Left ventricle myocardium superior (tissue), 1 donor: Measurements from ENCODE around the gene C14orf119. TPM values are rescaled to one million over a fixed set of nuclear protein-coding genes. Genes with fewer than 3 reads are reported as not detected.

Experiments
- ATAC-seq: fragments of 200-7000 bp; cut with Tn5 transposase; one replicate; pipeline ENCODE4 v1.9.1; 2020; ENCODE audit warnings: mild to moderate bottlenecking, moderate library complexity
- DNase-seq: peaks from one replicate; pipeline ENCODE4 v3.0.0-alpha.2; 2020
- intact Hi-C: fragments of 100-400 bp; cut with micrococcal nuclease; formaldehyde crosslinking; loops from one replicate; pipeline ENCODE4 v1.11.0; 2022
- total RNA-seq: library from RNA; stranded (reverse); fragmentation: NEBNext Ultra II Directional; extraction: Animal tissue kit (Norgen Biotek cat#: 25700); gene quantifications from one replicate; pipeline ENCODE4 v1.2.1, GENCODE V29; 2021
- donor health status: DM: no; HTN: yes; CAD: no; lungs with severe emphysema.

The C14orf119 gene
- total RNA-seq, 1 donor from 2014 or later, result 23.6 TPM

DNA sequence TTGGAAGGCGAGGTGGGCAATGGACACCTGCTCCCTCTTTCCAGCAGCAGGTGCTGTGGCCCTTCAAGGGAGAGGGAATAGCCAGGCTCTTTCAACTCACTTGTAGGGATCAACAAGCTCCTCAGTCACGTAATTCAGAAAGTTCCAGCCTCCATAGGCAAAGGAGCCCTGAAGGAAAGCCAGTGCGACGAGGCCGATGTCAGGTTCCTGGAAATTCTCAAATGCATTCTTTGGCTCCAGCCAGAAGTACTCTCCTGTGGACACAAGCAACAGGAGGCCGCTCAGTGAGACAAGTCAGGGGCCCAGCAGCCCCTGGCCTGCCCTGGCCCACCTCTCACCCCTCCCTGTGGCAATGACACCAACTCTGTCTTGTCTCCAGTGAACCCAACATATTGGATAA is 45.1 kb downstream of the C14orf119 start:
- ATAC-seq (no peak), DNase-seq (no peak)
- intact Hi-C loops, result no loop called here

DNA sequence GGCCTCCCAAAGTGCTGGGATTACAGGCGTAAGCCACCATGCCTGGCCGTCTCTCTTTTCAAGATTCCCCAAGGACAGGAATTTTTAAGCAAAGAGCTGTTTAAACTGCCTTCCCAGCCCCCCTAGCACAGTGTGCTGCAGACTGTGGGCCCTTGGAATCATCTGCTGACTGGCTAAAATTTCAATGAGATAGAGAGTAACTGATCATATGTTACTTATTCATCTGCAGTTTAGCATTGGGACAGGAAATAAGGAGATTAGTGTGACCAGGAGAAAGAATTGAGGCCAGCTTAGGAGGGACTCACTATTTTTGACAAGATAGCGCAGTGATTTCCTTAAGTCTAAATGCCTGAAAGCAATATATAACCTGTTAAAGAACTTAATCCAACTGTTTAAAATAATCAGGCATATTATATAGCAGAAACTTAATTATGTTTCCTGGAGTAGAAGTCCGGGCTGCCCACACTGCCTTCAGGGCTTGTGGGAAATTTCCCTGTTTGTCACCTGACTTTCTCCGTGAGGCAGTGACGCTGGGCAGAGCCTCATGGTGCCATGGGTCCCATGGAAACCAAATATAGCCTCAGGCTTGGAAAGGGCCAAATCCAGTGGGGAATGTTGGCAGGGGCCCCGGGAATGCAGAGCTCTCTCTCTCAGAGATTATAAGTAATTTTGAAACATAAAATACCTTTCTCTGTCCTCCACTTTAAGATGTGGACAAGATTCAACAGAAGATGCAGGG is 46.6 kb downstream of the C14orf119 start:
- ATAC-seq (peak; percentile 89), DNase-seq (peak; percentile 88)
- intact Hi-C loops, result no loop called here

DNA sequence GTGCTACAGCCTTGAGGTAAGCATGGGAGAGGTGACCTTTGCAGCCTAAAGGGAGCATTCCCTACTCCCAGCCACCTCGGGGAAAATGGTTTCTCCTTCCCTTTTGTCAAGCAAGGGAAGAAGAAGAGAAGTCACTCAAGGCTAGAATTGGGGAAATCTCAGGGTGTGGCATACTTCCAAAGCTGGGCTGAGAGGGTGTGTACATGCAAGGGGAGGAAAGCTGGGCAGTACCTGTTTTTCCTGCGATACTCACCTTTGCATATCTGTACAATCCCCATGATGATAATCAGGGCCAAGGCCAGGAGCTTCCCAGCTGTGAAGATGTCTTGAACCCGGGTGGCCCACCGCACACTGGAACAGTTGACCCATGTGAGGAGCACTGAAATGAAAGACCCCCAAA is 47.5 kb downstream of the C14orf119 start:
- ATAC-seq (no peak), DNase-seq (no peak)
- intact Hi-C loops, result no loop called here

DNA sequence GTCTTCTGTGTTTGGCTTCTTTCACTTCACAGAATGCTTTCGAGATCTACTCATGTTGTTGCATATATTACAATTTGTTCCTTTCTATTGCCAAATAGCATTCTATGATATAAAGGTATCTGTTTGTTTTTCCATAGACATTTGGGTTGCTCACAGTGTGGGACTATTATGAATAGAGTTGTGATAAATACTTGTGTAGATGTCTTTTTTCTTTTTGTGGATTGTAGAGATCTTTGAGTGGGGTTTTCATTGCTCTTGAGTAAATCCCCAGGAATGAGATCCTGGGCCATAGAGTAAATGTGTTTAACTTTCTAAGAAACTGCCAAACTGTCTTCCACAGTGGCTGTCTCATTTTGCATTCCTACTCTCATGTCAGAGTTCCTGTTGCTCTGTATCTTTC is 48.6 kb downstream of the C14orf119 start:
- ATAC-seq (no peak), DNase-seq (no peak)
- intact Hi-C loops, result no loop called here

DNA sequence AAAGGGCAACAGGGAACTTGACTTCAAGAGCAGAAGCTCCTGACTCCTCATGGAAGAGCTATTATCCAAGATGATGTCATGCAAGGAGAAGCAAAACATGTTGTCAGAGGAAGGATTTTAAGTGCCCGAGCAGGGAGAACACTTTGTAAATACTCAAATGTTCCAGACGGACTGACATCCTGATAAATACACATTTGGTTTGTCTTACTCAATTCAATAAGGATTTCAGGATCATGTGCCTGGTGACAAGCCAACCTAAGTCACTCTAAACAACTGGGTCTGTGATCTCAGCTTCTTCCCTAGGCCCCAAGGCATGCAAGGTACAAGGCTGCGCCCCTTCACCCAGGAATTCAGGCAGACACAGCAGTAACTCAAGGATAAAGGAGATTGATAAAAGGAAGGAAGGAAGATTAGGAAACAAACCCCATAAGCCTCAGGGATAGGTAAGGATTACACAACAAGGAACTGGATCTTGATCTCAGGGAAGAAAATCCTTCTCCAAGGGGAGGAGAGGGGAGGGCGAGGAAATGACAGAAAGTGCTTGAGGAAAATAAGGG is 50.6 kb downstream of the C14orf119 start:
- ATAC-seq (peak; percentile 17), DNase-seq (no peak)
- intact Hi-C loops, result no loop called here

DNA sequence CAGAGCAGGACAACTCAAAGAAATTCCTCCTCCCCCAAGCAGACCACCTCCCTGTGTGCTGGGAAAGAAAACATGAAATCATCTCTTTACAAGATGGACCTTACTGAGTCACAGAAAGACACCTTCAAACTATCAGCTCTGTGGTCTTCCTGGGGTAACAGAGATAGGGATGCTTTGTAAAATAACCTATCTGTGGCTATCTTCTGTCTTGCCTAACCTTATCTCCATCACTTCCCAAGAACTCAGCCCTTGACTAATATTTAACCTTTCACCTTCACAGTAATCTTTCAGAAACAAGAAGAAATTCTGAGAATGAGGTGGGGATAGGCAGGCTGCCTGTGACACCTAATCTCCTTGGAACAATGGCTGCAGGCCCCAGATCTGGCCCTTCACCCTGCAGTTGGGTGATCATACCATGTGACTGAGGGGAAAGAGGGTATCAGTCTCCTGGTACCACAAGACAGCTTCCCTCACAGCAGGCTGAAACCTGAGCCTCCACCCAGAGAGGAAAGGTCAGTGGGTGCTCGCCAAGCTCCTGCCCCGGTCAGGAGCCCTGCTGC is 51.1 kb downstream of the C14orf119 start:
- intact Hi-C loops, result no loop called here
- DNase-seq (no peak), ATAC-seq (no peak)

DNA sequence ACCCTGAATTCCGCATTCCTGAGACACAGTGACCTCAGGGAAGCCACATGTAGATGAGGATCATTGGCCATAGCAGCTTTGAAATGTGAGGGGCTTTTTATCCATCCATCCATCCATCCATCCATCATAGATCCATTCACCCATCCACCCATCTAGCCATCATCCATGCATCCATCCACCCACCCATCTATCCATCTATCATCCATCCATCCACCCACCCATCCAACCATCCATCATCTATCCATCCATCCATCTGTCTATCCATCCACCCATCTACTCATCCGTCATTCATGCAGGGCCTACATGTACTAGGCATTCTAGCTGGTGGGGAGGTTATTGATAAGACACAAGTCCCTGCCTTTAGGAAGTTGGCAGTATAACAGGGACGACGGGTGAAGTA is 51.7 kb downstream of the C14orf119 start:
- DNase-seq, result no peak
- intact Hi-C loops, result no loop called here

DNA sequence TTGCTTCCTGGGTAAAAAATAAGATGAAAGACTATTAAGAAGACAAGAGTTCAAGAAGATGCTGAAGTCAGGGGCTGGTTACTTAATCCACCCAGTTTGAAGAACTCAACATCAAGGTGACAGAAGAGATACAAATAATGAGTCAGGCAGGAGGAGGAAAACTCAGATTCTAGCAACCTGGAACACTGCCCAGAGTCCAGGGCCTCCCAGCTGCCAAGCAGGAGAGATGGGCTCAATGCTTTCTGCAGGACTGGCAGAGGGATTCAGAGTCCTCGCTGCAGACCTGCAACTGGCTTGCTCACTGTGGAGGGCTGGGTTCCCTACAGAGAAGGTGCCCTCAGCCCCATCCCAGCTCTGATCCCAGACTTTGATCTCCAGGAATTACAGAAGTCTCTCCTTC is 52.4 kb downstream of the C14orf119 start:
- ATAC-seq (peak; percentile 60), DNase-seq (peak; percentile 48)
- intact Hi-C loops, result no loop called here

More for the DNA sequence above, 51.7 kb downstream of the C14orf119 start:
- no peak for ATAC-seq

DNA sequence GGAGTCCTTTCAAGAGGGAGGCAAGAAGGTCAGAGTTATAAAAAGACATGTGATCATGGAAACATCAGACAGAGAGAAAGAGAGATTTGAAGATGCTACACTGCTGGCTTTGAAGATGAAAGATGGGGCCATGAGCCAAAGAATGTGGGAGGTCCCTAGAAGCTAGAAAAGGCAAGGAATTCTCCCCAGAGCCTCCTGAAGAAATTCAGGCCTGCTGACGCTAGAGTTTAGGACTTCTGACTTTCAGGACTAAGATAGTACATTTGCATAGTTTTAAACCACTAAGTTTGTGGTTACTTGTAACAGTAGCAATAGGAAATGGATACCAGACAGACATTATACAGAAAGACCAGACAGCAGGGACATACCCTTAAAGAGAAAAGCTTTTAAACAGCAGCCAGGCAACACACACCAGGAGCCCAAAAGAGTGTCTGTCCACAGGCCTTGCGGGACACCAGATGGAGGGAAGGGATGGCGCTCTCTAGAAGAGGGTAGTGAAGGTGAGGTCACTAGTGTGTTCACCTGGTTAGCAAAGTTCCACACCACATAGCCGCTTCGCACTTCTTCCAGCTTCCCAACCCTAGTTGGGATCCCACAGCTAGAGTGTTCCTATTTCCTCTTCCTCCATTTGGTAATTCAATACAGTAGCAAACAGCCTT is 53.4 kb downstream of the C14orf119 start:
- ATAC-seq (no peak), DNase-seq (no peak)
- intact Hi-C loops, result no loop called here

DNA sequence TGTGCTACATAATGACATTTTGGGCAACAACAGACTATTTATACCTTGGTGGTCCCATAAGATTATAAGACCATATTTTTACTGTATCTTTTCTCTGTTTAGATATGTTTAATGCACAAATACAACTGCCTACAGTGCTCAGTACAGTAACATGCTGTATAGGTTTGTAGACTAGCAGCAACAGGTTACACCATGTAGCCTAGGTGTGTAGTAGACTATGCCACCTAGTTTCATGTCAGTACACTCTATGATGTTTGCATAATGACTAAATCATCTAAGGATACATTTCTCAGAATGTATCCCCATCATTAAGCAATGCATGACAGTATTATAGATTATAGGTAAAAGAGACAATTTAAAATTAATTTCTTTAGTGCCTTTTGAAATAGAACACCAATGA is 54.4 kb downstream of the C14orf119 start:
- DNase-seq (no peak), ATAC-seq (no peak)
- intact Hi-C loops, result no loop called here

Other genes with a start within 250 kb of the C14orf119 start
- 61.9 TPM for gene LRP10, start 223.8 kb upstream of the C14orf119 start, total RNA-seq
- gene REM2, start 212.3 kb upstream of the C14orf119 start, total RNA-seq, result not detected
- gene RBM23, start 176.4 kb upstream of the C14orf119 start, total RNA-seq, result 52.5 TPM
- 56.6 TPM for gene PRMT5, start 166.1 kb upstream of the C14orf119 start, total RNA-seq
- gene HAUS4, start 138.4 kb upstream of the C14orf119 start, total RNA-seq, result 19.4 TPM
- 12.4 TPM for gene AJUBA, start 113.0 kb upstream of the C14orf119 start, total RNA-seq
- gene C14orf93, start 85.4 kb upstream of the C14orf119 start, total RNA-seq, result 6.2 TPM
- 111 TPM for gene PSMB5, start 60.6 kb upstream of the C14orf119 start, total RNA-seq
- not detected for gene PSMB11, start 53.3 kb upstream of the C14orf119 start, total RNA-seq
- 2.0 TPM for gene CDH24, start 38.0 kb upstream of the C14orf119 start, total RNA-seq
- gene ACIN1, start 369 bp upstream of the C14orf119 start, total RNA-seq, result 78.4 TPM
- not detected for gene CIROP, start 9.5 kb downstream of the C14orf119 start, total RNA-seq
- not detected for gene CEBPE, start 23.8 kb downstream of the C14orf119 start, total RNA-seq
- gene SLC7A8, start 88.2 kb downstream of the C14orf119 start, total RNA-seq, result 6.4 TPM
- not detected for gene RNF212B, start 142.4 kb downstream of the C14orf119 start, total RNA-seq
- 7.9 TPM for gene HOMEZ, start 190.6 kb downstream of the C14orf119 start, total RNA-seq
- gene PPP1R3E, start 207.4 kb downstream of the C14orf119 start, total RNA-seq, result 11.6 TPM
- gene BCL2L2, start 211.3 kb downstream of the C14orf119 start, total RNA-seq, result 38.3 TPM
- gene PABPN1, start 226.0 kb downstream of the C14orf119 start, total RNA-seq, result 76.8 TPM